GM23338 (cell line): ENCODE data around the gene MAOA. TPM values are rescaled to one million over a fixed set of nuclear protein-coding genes. Genes with fewer than 3 reads are reported as not detected.

Source experiments
- ATAC-seq: fragments of 200-7000 bp; cut with Tn5 transposase; 3 replicates; pipeline ENCODE4 v1.9.1; 2020
- DNase-seq: peaks from one replicate; pipeline ENCODE4 v3.0.0-alpha.2; 2015; ENCODE audit warnings: low spot score
- H2AFZ ChIP-seq: fragments of 200-600 bp; sonication (generic); 2 replicates; pipeline ENCODE4 v1.8.0; 2016; ENCODE audit warnings: antibody characterized with exemption, mild to moderate bottlenecking, moderate library complexity
- H3F3A ChIP-seq: fragments of 200-600 bp; sonication (generic); replicated peaks from 2 replicates; pipeline ENCODE4 v1.8.0; 2017; ENCODE audit warnings: antibody characterized with exemption, mixed run types, low read depth
- H3K27ac ChIP-seq: fragments of 200-600 bp; sonication (generic); 2 replicates; pipeline ENCODE4 v1.6.1; 2016; ENCODE audit warnings: low read depth
- H3K27me3 ChIP-seq: fragments of 200-600 bp; sonication (generic); 2 replicates; pipeline ENCODE4 v1.8.0; 2016; ENCODE audit warnings: mild to moderate bottlenecking, mixed run types, moderate library complexity; ENCODE audit not compliant: insufficient read depth
- H3K36me3 ChIP-seq: fragments of 200-600 bp; sonication (generic); 2 replicates; pipeline ENCODE4 v1.8.0; 2016; ENCODE audit warnings: mild to moderate bottlenecking; ENCODE audit not compliant: insufficient read depth
- H3K4me1 ChIP-seq: fragments of 200-600 bp; sonication (generic); 2 replicates; pipeline ENCODE4 v1.8.0; 2016; ENCODE audit warnings: mild to moderate bottlenecking, moderate library complexity; ENCODE audit not compliant: insufficient read depth
- H3K4me2 ChIP-seq: fragments of 200-600 bp; sonication (generic); 2 replicates; pipeline ENCODE4 v1.7.1; 2017; ENCODE audit warnings: mixed run types
- H3K4me3 ChIP-seq: fragments of 200-600 bp; sonication (generic); 2 replicates; pipeline ENCODE4 v1.6.1; 2016; ENCODE audit warnings: mixed run types
- H3K79me2 ChIP-seq: fragments of 200-600 bp; sonication (generic); replicated peaks from 2 replicates; pipeline ENCODE4 v1.8.0; 2017; ENCODE audit warnings: mild to moderate bottlenecking; ENCODE audit not compliant: insufficient read depth
- H3K9me2 ChIP-seq: fragments of 200-600 bp; sonication (generic); 2 replicates; pipeline ENCODE4 v1.8.0; 2017; ENCODE audit not compliant: insufficient read depth
- H4K20me1 ChIP-seq: fragments of 200-600 bp; sonication (generic); replicated peaks from 2 replicates; pipeline ENCODE4 v1.8.0; 2017; ENCODE audit warnings: mild to moderate bottlenecking; ENCODE audit not compliant: insufficient read depth
- H3K27ac Mint-ChIP-seq: 2 replicates; pipeline ENCODE4 v1.8.0; 2020; ENCODE audit warnings: inconsistent platforms, mild to moderate bottlenecking, moderate library complexity, mixed read lengths
- H3K27me3 Mint-ChIP-seq: 3 replicates; pipeline ENCODE4 v1.8.0; 2022; ENCODE audit warnings: low read depth, mild to moderate bottlenecking, moderate library complexity, mixed read lengths, inconsistent platforms; ENCODE audit not compliant: insufficient read depth, poor library complexity
- H3K36me3 Mint-ChIP-seq: 3 replicates; pipeline ENCODE4 v1.8.0; 2021; ENCODE audit warnings: low read depth, mild to moderate bottlenecking, inconsistent platforms, moderate library complexity, mixed read lengths
- H3K4me1 Mint-ChIP-seq: 3 replicates; pipeline ENCODE4 v1.8.0; 2020; ENCODE audit warnings: mild to moderate bottlenecking, inconsistent platforms, mixed read lengths
- H3K4me3 Mint-ChIP-seq: 3 replicates; pipeline ENCODE4 v1.8.0; 2021; ENCODE audit warnings: moderate library complexity, mild to moderate bottlenecking, inconsistent platforms, mixed read lengths
- H3K9me3 Mint-ChIP-seq: 3 replicates; pipeline ENCODE4 v1.8.0; 2020; ENCODE audit warnings: moderate library complexity, mild to moderate bottlenecking, inconsistent platforms, mixed read lengths
- CREB1 ChIP-seq: fragments of 250-450 bp; sonication (Bioruptor Pico); IDR thresholded peaks from 2 replicates; pipeline ENCODE4 v1.5.0; 2020; ENCODE audit warnings: low read depth, mild to moderate bottlenecking, moderate library complexity
- EZH2 ChIP-seq: fragments of 200-600 bp; sonication (generic); IDR thresholded peaks from one replicate; pipeline ENCODE4 v1.8.0; 2017; ENCODE audit warnings: antibody characterized with exemption, mild to moderate bottlenecking, low read depth; ENCODE audit not compliant: unreplicated experiment
- EZH2phosphoT487 ChIP-seq: fragments of 200-600 bp; sonication (generic); IDR thresholded peaks from one replicate; pipeline ENCODE4 v1.8.1; 2018; ENCODE audit warnings: antibody characterized with exemption; ENCODE audit not compliant: unreplicated experiment
- JUNB ChIP-seq: IDR thresholded peaks from one replicate; pipeline ENCODE4 v1.6.1; 2016; ENCODE audit warnings: antibody characterized with exemption; ENCODE audit not compliant: unreplicated experiment
- NANOG ChIP-seq: IDR thresholded peaks from 2 replicates; pipeline ENCODE4 v1.6.1; 2016; ENCODE audit warnings: antibody characterized with exemption, borderline replicate concordance
- POLR2AphosphoS5 ChIP-seq: IDR thresholded peaks from 2 replicates; pipeline ENCODE4 v1.6.1; 2016; ENCODE audit warnings: antibody characterized with exemption, low read depth
- REST ChIP-seq: IDR thresholded peaks from one replicate; pipeline ENCODE4 v1.6.1; 2018; ENCODE audit warnings: antibody characterized with exemption; ENCODE audit not compliant: unreplicated experiment
- STAT1 ChIP-seq: IDR thresholded peaks from one replicate; pipeline ENCODE4 v1.6.1; 2016; ENCODE audit warnings: antibody characterized with exemption; ENCODE audit not compliant: unreplicated experiment
- ZNF114 ChIP-seq: fragments of 250-450 bp; sonication (Bioruptor Pico); IDR thresholded peaks from 2 replicates; pipeline ENCODE4 v1.5.0; 2020; ENCODE audit warnings: mild to moderate bottlenecking, moderate library complexity
- ZNF331 ChIP-seq: fragments of 250-450 bp; sonication (Bioruptor Pico); IDR thresholded peaks from 2 replicates; pipeline ENCODE4 v1.5.0; 2020; ENCODE audit warnings: low read depth, mild to moderate bottlenecking, moderate library complexity
- polyA plus RNA-seq: library from polyadenylated mRNA; unstranded; fragments of >200 nt; fragmentation: Nextera tagmentation; extraction: Ambion mirVana; gene quantifications from 2 replicates; pipeline ENCODE4 v1.2.1, GENCODE V29; 2016
- total RNA-seq: library from RNA; depleted of rRNA; stranded (reverse); fragments of >200 nt; shearing (Covaris generic); gene quantifications from 2 replicates; pipeline ENCODE4 v1.2.3, GENCODE V29; 2014
- TF ChIP-seq, protein P1 (sequence below): IDR thresholded peaks from 2 replicates; pipeline ENCODE4 v1.6.1; 2016; ENCODE audit warnings: antibody characterized with exemption
- TF ChIP-seq, protein P2 (sequence below): fragments of 250-450 bp; sonication (Bioruptor Pico); IDR thresholded peaks from 2 replicates; pipeline ENCODE4 v1.5.0; 2020; ENCODE audit warnings: mild to moderate bottlenecking, moderate library complexity
- TF ChIP-seq, protein P3 (sequence below), 2 experiments: fragments of 200-600 bp in 1 of 2; sonication (generic) in 1 of 2; conservative IDR thresholded peaks; 2 replicates each; pipeline versions ENCODE4 v1.5.1 to v1.6.1; 2016 to 2017; ENCODE audit warnings: antibody characterized with exemption in 2 of 2, low read depth in 2 of 2, mild to moderate bottlenecking in 2 of 2, moderate library complexity in 1 of 2

Gene MAOA
- total and polyA plus RNA-seq, 2 experiments from 2014 or later, result 3.2 to 5.2 TPM

GRCh38 chrX:43785930-43786591, 130.0 kb downstream of the MAOA start:
- Mint-ChIP-seq H3K27ac (no peak overlapping the region), H3K9me3 (no peaks in the 10 kb centered on the region; the same call in 2 of the 3 replicates), H3K4me3 (no peak overlapping the region), H3K36me3 (no peaks in the 10 kb centered on the region), H3K27me3 (peaks cover 1% of the 10 kb centered on the region), H3K4me1 (no peaks in the 10 kb centered on the region)
- TF ChIP-seq REST (no peak), EZH2phosphoT487 (no peak), STAT1 (no peak), ZNF114 (CRISPR knock-in tag) (no peak), NANOG (no peak), POLR2AphosphoS5 (no peak), ZNF331 (CRISPR knock-in tag) (no peak), JUNB (no peak), EZH2 (no peak), CREB1 (CRISPR knock-in tag) (no peak)
- TF ChIP-seq, protein P1, sequence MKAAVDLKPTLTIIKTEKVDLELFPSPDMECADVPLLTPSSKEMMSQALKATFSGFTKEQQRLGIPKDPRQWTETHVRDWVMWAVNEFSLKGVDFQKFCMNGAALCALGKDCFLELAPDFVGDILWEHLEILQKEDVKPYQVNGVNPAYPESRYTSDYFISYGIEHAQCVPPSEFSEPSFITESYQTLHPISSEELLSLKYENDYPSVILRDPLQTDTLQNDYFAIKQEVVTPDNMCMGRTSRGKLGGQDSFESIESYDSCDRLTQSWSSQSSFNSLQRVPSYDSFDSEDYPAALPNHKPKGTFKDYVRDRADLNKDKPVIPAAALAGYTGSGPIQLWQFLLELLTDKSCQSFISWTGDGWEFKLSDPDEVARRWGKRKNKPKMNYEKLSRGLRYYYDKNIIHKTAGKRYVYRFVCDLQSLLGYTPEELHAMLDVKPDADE, result no peak
- TF ChIP-seq, protein P2, sequence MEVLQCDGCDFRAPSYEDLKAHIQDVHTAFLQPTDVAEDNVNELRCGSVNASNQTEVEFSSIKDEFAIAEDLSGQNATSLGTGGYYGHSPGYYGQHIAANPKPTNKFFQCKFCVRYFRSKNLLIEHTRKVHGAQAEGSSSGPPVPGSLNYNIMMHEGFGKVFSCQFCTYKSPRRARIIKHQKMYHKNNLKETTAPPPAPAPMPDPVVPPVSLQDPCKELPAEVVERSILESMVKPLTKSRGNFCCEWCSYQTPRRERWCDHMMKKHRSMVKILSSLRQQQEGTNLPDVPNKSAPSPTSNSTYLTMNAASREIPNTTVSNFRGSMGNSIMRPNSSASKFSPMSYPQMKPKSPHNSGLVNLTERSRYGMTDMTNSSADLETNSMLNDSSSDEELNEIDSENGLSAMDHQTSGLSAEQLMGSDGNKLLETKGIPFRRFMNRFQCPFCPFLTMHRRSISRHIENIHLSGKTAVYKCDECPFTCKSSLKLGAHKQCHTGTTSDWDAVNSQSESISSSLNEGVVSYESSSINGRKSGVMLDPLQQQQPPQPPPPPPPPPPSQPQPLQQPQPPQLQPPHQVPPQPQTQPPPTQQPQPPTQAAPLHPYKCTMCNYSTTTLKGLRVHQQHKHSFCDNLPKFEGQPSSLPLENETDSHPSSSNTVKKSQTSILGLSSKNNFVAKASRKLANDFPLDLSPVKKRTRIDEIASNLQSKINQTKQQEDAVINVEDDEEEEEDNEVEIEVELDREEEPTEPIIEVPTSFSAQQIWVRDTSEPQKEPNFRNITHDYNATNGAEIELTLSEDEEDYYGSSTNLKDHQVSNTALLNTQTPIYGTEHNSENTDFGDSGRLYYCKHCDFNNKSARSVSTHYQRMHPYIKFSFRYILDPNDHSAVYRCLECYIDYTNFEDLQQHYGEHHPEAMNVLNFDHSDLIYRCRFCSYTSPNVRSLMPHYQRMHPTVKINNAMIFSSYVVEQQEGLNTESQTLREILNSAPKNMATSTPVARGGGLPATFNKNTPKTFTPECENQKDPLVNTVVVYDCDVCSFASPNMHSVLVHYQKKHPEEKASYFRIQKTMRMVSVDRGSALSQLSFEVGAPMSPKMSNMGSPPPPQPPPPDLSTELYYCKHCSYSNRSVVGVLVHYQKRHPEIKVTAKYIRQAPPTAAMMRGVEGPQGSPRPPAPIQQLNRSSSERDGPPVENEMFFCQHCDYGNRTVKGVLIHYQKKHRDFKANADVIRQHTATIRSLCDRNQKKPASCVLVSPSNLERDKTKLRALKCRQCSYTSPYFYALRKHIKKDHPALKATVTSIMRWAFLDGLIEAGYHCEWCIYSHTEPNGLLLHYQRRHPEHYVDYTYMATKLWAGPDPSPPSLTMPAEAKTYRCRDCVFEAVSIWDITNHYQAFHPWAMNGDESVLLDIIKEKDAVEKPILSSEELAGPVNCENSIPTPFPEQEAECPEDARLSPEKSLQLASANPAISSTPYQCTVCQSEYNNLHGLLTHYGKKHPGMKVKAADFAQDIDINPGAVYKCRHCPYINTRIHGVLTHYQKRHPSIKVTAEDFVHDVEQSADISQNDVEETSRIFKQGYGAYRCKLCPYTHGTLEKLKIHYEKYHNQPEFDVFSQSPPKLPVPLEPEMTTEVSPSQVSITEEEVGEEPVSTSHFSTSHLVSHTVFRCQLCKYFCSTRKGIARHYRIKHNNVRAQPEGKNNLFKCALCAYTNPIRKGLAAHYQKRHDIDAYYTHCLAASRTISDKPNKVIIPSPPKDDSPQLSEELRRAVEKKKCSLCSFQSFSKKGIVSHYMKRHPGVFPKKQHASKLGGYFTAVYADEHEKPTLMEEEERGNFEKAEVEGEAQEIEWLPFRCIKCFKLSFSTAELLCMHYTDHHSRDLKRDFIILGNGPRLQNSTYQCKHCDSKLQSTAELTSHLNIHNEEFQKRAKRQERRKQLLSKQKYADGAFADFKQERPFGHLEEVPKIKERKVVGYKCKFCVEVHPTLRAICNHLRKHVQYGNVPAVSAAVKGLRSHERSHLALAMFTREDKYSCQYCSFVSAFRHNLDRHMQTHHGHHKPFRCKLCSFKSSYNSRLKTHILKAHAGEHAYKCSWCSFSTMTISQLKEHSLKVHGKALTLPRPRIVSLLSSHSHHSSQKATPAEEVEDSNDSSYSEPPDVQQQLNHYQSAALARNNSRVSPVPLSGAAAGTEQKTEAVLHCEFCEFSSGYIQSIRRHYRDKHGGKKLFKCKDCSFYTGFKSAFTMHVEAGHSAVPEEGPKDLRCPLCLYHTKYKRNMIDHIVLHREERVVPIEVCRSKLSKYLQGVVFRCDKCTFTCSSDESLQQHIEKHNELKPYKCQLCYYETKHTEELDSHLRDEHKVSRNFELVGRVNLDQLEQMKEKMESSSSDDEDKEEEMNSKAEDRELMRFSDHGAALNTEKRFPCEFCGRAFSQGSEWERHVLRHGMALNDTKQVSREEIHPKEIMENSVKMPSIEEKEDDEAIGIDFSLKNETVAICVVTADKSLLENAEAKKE (CRISPR knock-in tag), result no peak
- TF ChIP-seq, protein P3, sequence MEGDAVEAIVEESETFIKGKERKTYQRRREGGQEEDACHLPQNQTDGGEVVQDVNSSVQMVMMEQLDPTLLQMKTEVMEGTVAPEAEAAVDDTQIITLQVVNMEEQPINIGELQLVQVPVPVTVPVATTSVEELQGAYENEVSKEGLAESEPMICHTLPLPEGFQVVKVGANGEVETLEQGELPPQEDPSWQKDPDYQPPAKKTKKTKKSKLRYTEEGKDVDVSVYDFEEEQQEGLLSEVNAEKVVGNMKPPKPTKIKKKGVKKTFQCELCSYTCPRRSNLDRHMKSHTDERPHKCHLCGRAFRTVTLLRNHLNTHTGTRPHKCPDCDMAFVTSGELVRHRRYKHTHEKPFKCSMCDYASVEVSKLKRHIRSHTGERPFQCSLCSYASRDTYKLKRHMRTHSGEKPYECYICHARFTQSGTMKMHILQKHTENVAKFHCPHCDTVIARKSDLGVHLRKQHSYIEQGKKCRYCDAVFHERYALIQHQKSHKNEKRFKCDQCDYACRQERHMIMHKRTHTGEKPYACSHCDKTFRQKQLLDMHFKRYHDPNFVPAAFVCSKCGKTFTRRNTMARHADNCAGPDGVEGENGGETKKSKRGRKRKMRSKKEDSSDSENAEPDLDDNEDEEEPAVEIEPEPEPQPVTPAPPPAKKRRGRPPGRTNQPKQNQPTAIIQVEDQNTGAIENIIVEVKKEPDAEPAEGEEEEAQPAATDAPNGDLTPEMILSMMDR (conservative IDR thresholded peaks at IDR 0.05; ENCODE audit: low read depth in 2 of 2), result no peak
- H3K79me2 ChIP-seq, result no peaks in the 10 kb centered on the region
- no peaks in the 10 kb centered on the region for H3K36me3 ChIP-seq
- H3K27me3 ChIP-seq, result no peaks in the 10 kb centered on the region
- no peaks in the 10 kb centered on the region for H3K9me2 ChIP-seq
- ATAC-seq (no peak), DNase-seq (no peak)
- H3K27ac ChIP-seq, result no peak overlapping the region
- H3F3A ChIP-seq, result no peaks in the 10 kb centered on the region
- no peaks in the 10 kb centered on the region for H4K20me1 ChIP-seq
- H3K4me1 ChIP-seq, result no peaks in the 10 kb centered on the region
- H2AFZ ChIP-seq, result no peak overlapping the region
- H3K4me3 ChIP-seq, result no peak overlapping the region
- no peak overlapping the region for H3K4me2 ChIP-seq
